Heart right ventricle (tissue), 16 donors: ENCODE results near the gene PACS1. TPM values are rescaled to one million over a fixed set of nuclear protein-coding genes. Genes with fewer than 3 reads are reported as not detected.

ENCODE experiments used
- ATAC-seq, 8 donors: fragments of 200-7000 bp; cut with Tn5 transposase; one replicate each; pipeline ENCODE4 v1.9.1; 2020; ENCODE audit warnings: mild to moderate bottlenecking in 8 of 8, moderate library complexity in 8 of 8, moderate number of reproducible peaks in 1 of 8
- DNase-seq, 2 donors: peaks; one replicate each; pipeline ENCODE4 v3.0.0-alpha.2; 2020
- H3K27ac ChIP-seq, 10 donors: fragments of 200-600 bp; sonication (generic) in 2 of 10; one replicate each; pipeline versions ENCODE4 v1.5.0 to v1.8.0; 2020 to 2022; ENCODE audit warnings: mild to moderate bottlenecking in 3 of 10
- H3K27me3 ChIP-seq, 7 donors: fragments of 200-600 bp; one replicate each; pipeline ENCODE4 v1.8.0; 2021 to 2022; ENCODE audit warnings: mild to moderate bottlenecking in 2 of 7
- H3K36me3 ChIP-seq, 9 donors: fragments of 200-600 bp; sonication (generic) in 1 of 9; one replicate each; pipeline versions ENCODE4 v1.5.0 to v1.8.0; 2020 to 2022; ENCODE audit warnings: mild to moderate bottlenecking in 2 of 9
- H3K4me1 ChIP-seq, 9 donors: fragments of 200-600 bp; sonication (generic) in 1 of 9; one replicate each; pipeline versions ENCODE4 v1.5.0 to v1.8.0; 2020 to 2022; ENCODE audit warnings: mild to moderate bottlenecking in 4 of 9
- H3K4me3 ChIP-seq, 10 donors: fragments of 200-600 bp; sonication (generic) in 2 of 10; one replicate each; pipeline versions ENCODE4 v1.5.0 to v1.8.0; 2020 to 2022; ENCODE audit warnings: mild to moderate bottlenecking in 7 of 10, moderate library complexity in 2 of 10
- H3K9me3 ChIP-seq, 11 donors: fragments of 200-600 bp in 10 of 11; sonication (generic) in 2 of 11; one replicate each; pipeline versions ENCODE4 v1.5.0 to v1.8.0; 2013 to 2022; ENCODE audit warnings: mild to moderate bottlenecking in 2 of 11, control low read depth in 1 of 11, moderate library complexity in 1 of 11
- WGBS, 2 donors: extraction: QIAGEN DNeasy Blood & Tissue Kit; methylation state at CpG; one replicate each; pipeline ENCODE4 v1.1.7; 2013; ENCODE audit warnings: inconsistent platforms in 1 of 2; 5-methylcytosine and 5-hydroxymethylcytosine counted together
- intact Hi-C, 10 donors: fragments of 100-400 bp; cut with DNase I; formaldehyde crosslinking; loops; one replicate each; pipeline versions ENCODE4 v1.11.1 to v1.14.2; 2022
- polyA plus RNA-seq, 2 donors: library from polyadenylated mRNA; stranded (reverse); fragments of 200-250 nt; gene quantifications; one replicate each; pipeline ENCODE4 v1.2.3, GENCODE V29; 2013
- total RNA-seq, 10 donors: library from RNA; stranded (reverse); fragmentation: NEBNext Ultra II Directional in 3 of 10; extraction: Animal tissue kit (Norgen Biotek cat#: 25700) in 3 of 10; gene quantifications; one replicate each; pipeline versions ENCODE4 v1.2.1 to v1.2.4, GENCODE V29; 2021 to 2023
- TF ChIP-seq, protein P1 (sequence below), 9 donors: fragments of 200-600 bp; sonication (generic) in 2 of 9; IDR thresholded peaks; one replicate each; pipeline versions ENCODE4 v1.5.0 to v1.8.0; 2021 to 2022; ENCODE audit warnings: antibody characterized with exemption in 9 of 9, mild to moderate bottlenecking in 5 of 9, moderate library complexity in 1 of 9
- donor health status: Arrhythmogenic right ventricular cardiomyopathy.
- donor health status: ischemic (EF 13 %, LVEDD 7.1; RV severe dilation, severe dysfunction).
- donor health status: healthy with polysubstance abuse.
- donor health status: DM: no; HTN: yes; CAD: no.
- donor health status: DM: no; HTN: no; CAD: no.
- donor health status: ischemic (EF 25% LVEDD 6.9; RV normal size, moderate dysfunction).
- donor health status: ischemic (EF 25% LVEDD 5.7; RV mildly dilated, moderate dysfunction).
- donor health status: healthy.
- donor health status: DM: yes; HTN: yes; CAD: no.
- donor health status: Ischemic cardiomyopathy.
- donor health status: ischemic (EF 35%, LVEDD 5.7; RV mildly dilated, moderate dysfunction).
- donor health status: nonischemic (EF 11% LVEDD 7.7; RV severe dilation, severe dysfunction).
- donor health status: DM: yes; HTN: yes; CAD: no.
- donor health status: PGD.
- donor health status: ischemic (EF 29% LVEDD 5.4; RV normal size, mild dysfunction).
- donor health status: nonischemic (EF 23%, LVEDD 6.1; RV moderate dilation, normal function).

Gene PACS1
- total and polyA plus RNA-seq, 12 donors: 24.1 to 121 (median 69.7) TPM

DNA sequence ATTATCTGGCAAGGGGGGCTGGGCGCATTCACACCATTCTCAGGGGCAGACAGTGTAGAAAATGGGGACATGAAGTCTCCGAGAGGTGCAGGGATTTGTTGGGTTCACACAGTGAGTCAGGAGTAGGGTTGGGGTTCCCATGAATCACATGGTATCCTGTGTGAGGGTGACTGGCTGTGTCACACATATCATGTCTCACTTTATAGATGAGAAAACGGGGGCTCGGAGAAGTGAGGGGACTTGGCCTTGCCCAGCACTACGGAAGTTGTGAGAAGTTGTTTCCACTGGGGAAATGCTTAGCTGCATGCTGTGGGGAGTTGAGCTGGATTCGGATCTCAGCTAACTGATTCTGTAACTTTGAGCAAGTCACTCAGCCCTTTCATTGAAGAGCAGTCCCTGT lies 25.3 kb upstream of the PACS1 start:
- peaks cover 0 to 26% (median 17%) of the 10 kb centered on the region in 7 donors for H3K27me3 ChIP-seq
- DNase-seq: no peak
- WGBS, 2 donors: 60 to 67% methylated on average over 6 of the region's 6 CpGs
- no peak overlapping the region for H3K4me3 ChIP-seq
- peaks cover 0 to 36% (median 12%) of the 10 kb centered on the region in 9 donors for H3K4me1 ChIP-seq
- intact Hi-C loops: no loop called here
- TF ChIP-seq, protein P1, sequence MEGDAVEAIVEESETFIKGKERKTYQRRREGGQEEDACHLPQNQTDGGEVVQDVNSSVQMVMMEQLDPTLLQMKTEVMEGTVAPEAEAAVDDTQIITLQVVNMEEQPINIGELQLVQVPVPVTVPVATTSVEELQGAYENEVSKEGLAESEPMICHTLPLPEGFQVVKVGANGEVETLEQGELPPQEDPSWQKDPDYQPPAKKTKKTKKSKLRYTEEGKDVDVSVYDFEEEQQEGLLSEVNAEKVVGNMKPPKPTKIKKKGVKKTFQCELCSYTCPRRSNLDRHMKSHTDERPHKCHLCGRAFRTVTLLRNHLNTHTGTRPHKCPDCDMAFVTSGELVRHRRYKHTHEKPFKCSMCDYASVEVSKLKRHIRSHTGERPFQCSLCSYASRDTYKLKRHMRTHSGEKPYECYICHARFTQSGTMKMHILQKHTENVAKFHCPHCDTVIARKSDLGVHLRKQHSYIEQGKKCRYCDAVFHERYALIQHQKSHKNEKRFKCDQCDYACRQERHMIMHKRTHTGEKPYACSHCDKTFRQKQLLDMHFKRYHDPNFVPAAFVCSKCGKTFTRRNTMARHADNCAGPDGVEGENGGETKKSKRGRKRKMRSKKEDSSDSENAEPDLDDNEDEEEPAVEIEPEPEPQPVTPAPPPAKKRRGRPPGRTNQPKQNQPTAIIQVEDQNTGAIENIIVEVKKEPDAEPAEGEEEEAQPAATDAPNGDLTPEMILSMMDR (IDR thresholded peaks at IDR 0.05): no peak
- H3K9me3 ChIP-seq: no peaks in the 10 kb centered on the region
- no peak for ATAC-seq
- no peaks in the 10 kb centered on the region for H3K36me3 ChIP-seq
- no peak overlapping the region for H3K27ac ChIP-seq

GRCh38 chr11:66045177-66045639 lies 24.9 kb upstream of the PACS1 start:
- intact Hi-C loops: no loop called here
- Histone ChIP-seq H3K27me3 (peaks cover 0 to 28% (median 17%) of the 10 kb centered on the region in 7 donors), H3K4me1 (peaks cover 0 to 36% (median 12%) of the 10 kb centered on the region in 9 donors), H3K4me3 (no peak overlapping the region), H3K9me3 (no peaks in the 10 kb centered on the region), H3K36me3 (no peaks in the 10 kb centered on the region), H3K27ac (no peak overlapping the region)
- WGBS, 2 donors: 13 to 16% methylated on average over 11 of the region's 11 CpGs
- ATAC-seq (peak; percentile 60 to 82 (median 72)), DNase-seq (peak; percentile 71 to 74)
- TF ChIP-seq, protein P1 (IDR thresholded peaks at IDR 0.05): peak; percentile 76 to 96 (median 91)

GRCh38 chr11:66046901-66047300 lies 23.2 kb upstream of the PACS1 start:
- WGBS, 2 donors: 90 to 98% methylated on average over 3 of the region's 3 CpGs

GRCh38 chr11:66047541-66048365 lies 22.3 kb upstream of the PACS1 start:
- ATAC-seq (peak in 2 of 8 donors; percentile 11 to 21), DNase-seq (no peak)
- peak overlapping the region in 2 of 10 donors; percentile 43 to 47 for H3K4me3 ChIP-seq
- intact Hi-C loops: no loop called here
- TF ChIP-seq, protein P1 (IDR thresholded peaks at IDR 0.05): no peak
- peak overlapping the region in 6 of 10 donors; percentile 12 to 77 (median 38) for H3K27ac ChIP-seq
- H3K27me3 ChIP-seq: peaks cover 0 to 28% (median 17%) of the 10 kb centered on the region in 7 donors
- WGBS, 2 donors: 62 to 64% methylated on average over 11 of the region's 11 CpGs
- no peaks in the 10 kb centered on the region for H3K9me3 ChIP-seq
- H3K4me1 ChIP-seq: peaks cover 3 to 47% (median 23%) of the 10 kb centered on the region in 9 donors
- no peaks in the 10 kb centered on the region for H3K36me3 ChIP-seq

More at GRCh38 chr11:66046901-66047300, 23.2 kb upstream of the PACS1 start:
- H3K4me1 ChIP-seq: peaks cover 3 to 45% (median 20%) of the 10 kb centered on the region in 9 donors
- TF ChIP-seq, protein P1 (IDR thresholded peaks at IDR 0.05): no peak
- ATAC-seq (no peak), DNase-seq (no peak)
- H3K27ac ChIP-seq: peak overlapping the region in 4 of 10 donors; percentile 12 to 77 (median 53)
- H3K27me3 ChIP-seq: peaks cover 0 to 28% (median 17%) of the 10 kb centered on the region in 7 donors
- H3K36me3 ChIP-seq: no peaks in the 10 kb centered on the region
- H3K4me3 ChIP-seq: no peak overlapping the region
- intact Hi-C loops: no loop called here
- no peaks in the 10 kb centered on the region for H3K9me3 ChIP-seq
